GM21526 (cell line): ENCODE results near the gene AP2B1.

Experiments
- ATAC-seq: cut with Tn5 transposase; IDR thresholded peaks from one replicate; pipeline ENCODE4 v1.9.1; 2021; ENCODE audit warnings: moderate library complexity; ENCODE audit not compliant: unreplicated experiment, low FRiP score

Gene AP2B1

GRCh38 chr17:35765086-35765710 lies 178.1 kb downstream of the AP2B1 start:
- ATAC-seq = no peak

GRCh38 chr17:35765756-35766488 lies 178.8 kb downstream of the AP2B1 start:
- ATAC-seq = no peak

- no peak for ATAC-seq
These were observed 179.4 kb downstream of the AP2B1 start for GRCh38 chr17:35766489-35766877.

GRCh38 chr17:35766903-35767510 lies 179.9 kb downstream of the AP2B1 start:
- no peak for ATAC-seq

GRCh38 chr17:35768797-35769196 lies 181.7 kb downstream of the AP2B1 start:
- no peak for ATAC-seq

- ATAC-seq = no peak
These were observed 182.9 kb downstream of the AP2B1 start for GRCh38 chr17:35769895-35770486.

- ATAC-seq = no peak
These were observed 186.0 kb downstream of the AP2B1 start for GRCh38 chr17:35773129-35773528.

- ATAC-seq = no peak
These were observed 186.7 kb downstream of the AP2B1 start for GRCh38 chr17:35773679-35774425.

GRCh38 chr17:35774499-35774898 lies 187.4 kb downstream of the AP2B1 start:
- no peak for ATAC-seq

GRCh38 chr17:35775039-35775438 lies 187.9 kb downstream of the AP2B1 start:
- no peak for ATAC-seq

- no peak for ATAC-seq
These were observed 188.5 kb downstream of the AP2B1 start for GRCh38 chr17:35775583-35775982.
